K562 (cell line): ENCODE measurements around the gene ZBTB47. TPM values are rescaled to one million over a fixed set of nuclear protein-coding genes. Genes with fewer than 3 reads are reported as not detected.

Source experiments
- BCOR ChIP-seq: fragments of 450-650 bp; IDR thresholded peaks from 2 replicates; pipeline ENCODE4 v1.6.1; 2016
- MCM7 ChIP-seq, 2 experiments: fragments of 450-650 bp; IDR thresholded peaks; 2 replicates each; pipeline ENCODE4 v1.6.1; 2016 to 2018
- POLR2A ChIP-seq: fragments of 450-650 bp; conservative IDR thresholded peaks from 2 replicates; pipeline ENCODE4 v1.6.1; 2016
- PRPF4 ChIP-seq: fragments of 200-400 bp; formaldehyde crosslinking; IDR thresholded peaks from one replicate; pipeline ENCODE4 v1.6.1; 2017; ENCODE audit warnings: low read length, low read depth, mild to moderate bottlenecking; ENCODE audit not compliant: insufficient read depth, poor library complexity, severe bottlenecking
- RFX1 ChIP-seq: fragments of 450-650 bp; IDR thresholded peaks from 2 replicates; pipeline ENCODE4 v1.6.1; 2016; ENCODE audit warnings: mild to moderate bottlenecking, moderate library complexity
- SRF ChIP-seq, 2 experiments: fragments of 250-450, 450-650 bp in 1 of 2; sonication (Bioruptor Pico) in 1 of 2; sonication (generic) in 1 of 2; formaldehyde crosslinking; IDR thresholded peaks; 2 replicates each; pipeline versions ENCODE4 v1.5.0 to v1.5.1; 2020 to 2022; ENCODE audit warnings: mild to moderate bottlenecking in 1 of 2, missing genetic modification reagents in 1 of 2
- SUPT5H ChIP-seq: fragments of 450-650 bp; IDR thresholded peaks from 2 replicates; pipeline ENCODE4 v1.6.1; 2016
- polyA plus RNA-seq, 8 experiments: library from polyadenylated mRNA; depleted of rRNA in 4 of 8; stranded (reverse) in 5 of 8; unstranded in 3 of 8; fragments of >200 nt; fragmentation: Nextera tagmentation in 2 of 8; fragmentation: Illumina TruSeq in 1 of 8; extraction: Ambion mirVana in 2 of 8; extraction: Trizol in 1 of 8; gene quantifications; 2 replicates each; pipeline versions ENCODE4 v1.2.1 to v1.2.3, GENCODE V29; 2011 to 2014; ENCODE audit warnings: inconsistent platforms in 1 of 8, missing spikeins in 1 of 8
- total RNA-seq, 7 experiments: library from RNA; depleted of rRNA in 6 of 7; stranded (reverse); fragments of >200 nt in 6 of 7; fragmentation: Illumina TruSeq in 2 of 7; extraction: Trizol in 2 of 7; gene quantifications; 2 replicates each; pipeline versions ENCODE4 v1.2.1 to v1.2.3, GENCODE V29; 2011 to 2021; ENCODE audit warnings: low replicate concordance in 1 of 7
- TF ChIP-seq, protein P1 (sequence below), 2 experiments: IDR thresholded peaks in 1 of 2; conservative IDR thresholded peaks in 1 of 2; 2 replicates each; pipeline ENCODE4 v1.6.1; 2016; ENCODE audit warnings: low read depth in 2 of 2, mild to moderate bottlenecking in 1 of 2, missing compliant biosample characterization in 1 of 2, missing genetic modification characterization in 1 of 2, moderate library complexity in 1 of 2
- TF ChIP-seq, protein P2 (sequence below): fragments of 450-650 bp; IDR thresholded peaks from 2 replicates; pipeline ENCODE4 v1.7.1; 2018; ENCODE audit warnings: mild to moderate bottlenecking, low read depth; ENCODE audit not compliant: partially characterized antibody

Gene ZBTB47
- total and polyA plus RNA-seq, 9 of the 15 experiments (the other 6 are each of a cell fraction or from before 2014, with no cell fraction given), result 0.11 to 4.6 (median 1.7) TPM; not detected in 1

DNA sequence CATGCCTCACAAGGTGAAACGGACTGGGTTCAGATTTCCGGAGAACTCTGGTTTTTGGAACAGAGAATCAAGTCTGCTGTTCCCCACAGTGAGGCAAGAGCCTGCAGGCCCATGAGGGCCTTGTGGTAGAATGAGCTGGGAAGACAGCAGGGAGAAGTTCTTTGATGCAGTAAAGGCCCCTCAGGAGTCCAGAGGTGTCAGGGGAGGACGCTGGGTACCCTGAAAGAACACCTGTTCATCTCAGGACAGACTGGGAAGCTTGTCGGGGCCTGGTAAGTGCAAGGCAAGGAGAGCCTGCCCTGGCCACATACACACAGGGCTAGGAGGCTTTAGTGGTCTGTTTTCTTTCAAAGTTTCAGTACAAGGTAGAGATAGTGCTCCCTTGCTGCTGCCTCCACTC is 3.7 kb upstream of the ZBTB47 start (continued):
- TF ChIP-seq, protein P1, sequence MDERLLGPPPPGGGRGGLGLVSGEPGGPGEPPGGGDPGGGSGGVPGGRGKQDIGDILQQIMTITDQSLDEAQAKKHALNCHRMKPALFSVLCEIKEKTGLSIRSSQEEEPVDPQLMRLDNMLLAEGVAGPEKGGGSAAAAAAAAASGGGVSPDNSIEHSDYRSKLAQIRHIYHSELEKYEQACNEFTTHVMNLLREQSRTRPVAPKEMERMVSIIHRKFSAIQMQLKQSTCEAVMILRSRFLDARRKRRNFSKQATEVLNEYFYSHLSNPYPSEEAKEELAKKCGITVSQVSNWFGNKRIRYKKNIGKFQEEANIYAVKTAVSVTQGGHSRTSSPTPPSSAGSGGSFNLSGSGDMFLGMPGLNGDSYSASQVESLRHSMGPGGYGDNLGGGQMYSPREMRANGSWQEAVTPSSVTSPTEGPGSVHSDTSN (CRISPR knock-in tag; IDR thresholded peaks at IDR 0.05; ENCODE audit: low read depth), result no peak
- TF ChIP-seq, protein P1 (tag; conservative IDR thresholded peaks at IDR 0.05; ENCODE audit: low read depth), result no peak
- TF ChIP-seq, protein P2, sequence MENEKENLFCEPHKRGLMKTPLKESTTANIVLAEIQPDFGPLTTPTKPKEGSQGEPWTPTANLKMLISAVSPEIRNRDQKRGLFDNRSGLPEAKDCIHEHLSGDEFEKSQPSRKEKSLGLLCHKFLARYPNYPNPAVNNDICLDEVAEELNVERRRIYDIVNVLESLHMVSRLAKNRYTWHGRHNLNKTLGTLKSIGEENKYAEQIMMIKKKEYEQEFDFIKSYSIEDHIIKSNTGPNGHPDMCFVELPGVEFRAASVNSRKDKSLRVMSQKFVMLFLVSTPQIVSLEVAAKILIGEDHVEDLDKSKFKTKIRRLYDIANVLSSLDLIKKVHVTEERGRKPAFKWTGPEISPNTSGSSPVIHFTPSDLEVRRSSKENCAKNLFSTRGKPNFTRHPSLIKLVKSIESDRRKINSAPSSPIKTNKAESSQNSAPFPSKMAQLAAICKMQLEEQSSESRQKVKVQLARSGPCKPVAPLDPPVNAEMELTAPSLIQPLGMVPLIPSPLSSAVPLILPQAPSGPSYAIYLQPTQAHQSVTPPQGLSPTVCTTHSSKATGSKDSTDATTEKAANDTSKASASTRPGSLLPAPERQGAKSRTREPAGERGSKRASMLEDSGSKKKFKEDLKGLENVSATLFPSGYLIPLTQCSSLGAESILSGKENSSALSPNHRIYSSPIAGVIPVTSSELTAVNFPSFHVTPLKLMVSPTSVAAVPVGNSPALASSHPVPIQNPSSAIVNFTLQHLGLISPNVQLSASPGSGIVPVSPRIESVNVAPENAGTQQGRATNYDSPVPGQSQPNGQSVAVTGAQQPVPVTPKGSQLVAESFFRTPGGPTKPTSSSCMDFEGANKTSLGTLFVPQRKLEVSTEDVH, result no peak
- 0 out of 2 replicates have a peak, but pooled peaks have one; percentile 8 for TF ChIP-seq SUPT5H
- no peak for TF ChIP-seq BCOR
- TF ChIP-seq SRF (CRISPR knock-in tag; IDR thresholded peaks at IDR 0.05), result no peak
- TF ChIP-seq PRPF4, result no peak
- TF ChIP-seq POLR2A, result peak; percentile 57; the same call in 1 of the 2 replicates
- TF ChIP-seq MCM7 (IDR thresholded peaks at IDR 0.05), result no peak
- no peak for TF ChIP-seq RFX1
